Psoas muscle (tissue), 8 donors: ENCODE results near the gene PAK5. TPM values are rescaled to one million over a fixed set of nuclear protein-coding genes. Genes with fewer than 3 reads are reported as not detected.

ENCODE experiments used
- ATAC-seq, 4 donors: fragments of 200-7000 bp; cut with Tn5 transposase; one replicate each; pipeline ENCODE4 v1.9.1; 2020; ENCODE audit warnings: moderate library complexity in 3 of 4, mild to moderate bottlenecking in 2 of 4
- DNase-seq, 2 donors: peaks; one replicate each; pipeline ENCODE4 v3.0.0-alpha.2; 2020
- H3K27ac ChIP-seq: fragments of 200-600 bp; one replicate; pipeline ENCODE4 v1.8.0; 2022
- H3K27me3 ChIP-seq, 3 donors: fragments of 200-600 bp in 1 of 3; one replicate each; pipeline versions ENCODE4 v1.6.1 to v1.8.0; 2013 to 2022; ENCODE audit warnings: low read length in 2 of 3, mild to moderate bottlenecking in 2 of 3, moderate library complexity in 1 of 3; ENCODE audit not compliant: insufficient read depth in 3 of 3
- H3K36me3 ChIP-seq, 2 donors: fragments of 200-600 bp in 1 of 2; one replicate each; pipeline versions ENCODE4 v1.6.1 to v1.8.0; 2013 to 2022; ENCODE audit warnings: low read depth in 1 of 2, mild to moderate bottlenecking in 1 of 2, moderate library complexity in 1 of 2; ENCODE audit not compliant: insufficient read depth in 1 of 2
- H3K4me1 ChIP-seq: fragments of 200-600 bp; one replicate; pipeline ENCODE4 v1.8.0; 2022
- H3K4me3 ChIP-seq: fragments of 200-600 bp; one replicate; pipeline ENCODE4 v1.8.0; 2022; ENCODE audit warnings: mild to moderate bottlenecking
- H3K9me3 ChIP-seq: fragments of 200-600 bp; one replicate; pipeline ENCODE4 v1.8.0; 2022
- CTCF ChIP-seq: fragments of 200-600 bp; IDR thresholded peaks from one replicate; pipeline ENCODE4 v1.8.0; 2022; ENCODE audit warnings: antibody characterized with exemption
- WGBS, 3 donors: extraction: QIAGEN DNeasy Blood & Tissue Kit; methylation state at CpG; one replicate each; pipeline versions ENCODE4 v1.1.6 to v1.1.7; 2013; 5-methylcytosine and 5-hydroxymethylcytosine counted together
- intact Hi-C, 2 donors: fragments of 100-400 bp; cut with DNase I; formaldehyde crosslinking; loops; one replicate each; pipeline versions ENCODE4 v1.11.0 to v1.14.2; 2022
- polyA plus RNA-seq, 3 donors: library from polyadenylated mRNA; stranded (reverse); fragments of 200-250 nt; gene quantifications; one replicate each; pipeline ENCODE4 v1.2.3, GENCODE V29; 2013
- total RNA-seq, 4 donors: library from RNA; stranded (reverse); fragmentation: NEBNext Ultra II Directional in 2 of 4; extraction: Animal tissue kit (Norgen Biotek cat#: 25700) in 2 of 4; gene quantifications; one replicate each; pipeline versions ENCODE4 v1.2.1 to v1.2.4, GENCODE V29; 2021 to 2023
- donor health status: healthy with polysubstance abuse.
- donor health status: DM: no; HTN: no; CAD: no; lungs with moderate emphysema.
- donor health status: Bipolar disorder and iron deficiency.
- donor health status: healthy.
- donor health status: DM: yes; HTN: yes; CAD: no.
- donor health status: DM: no; HTN: no; CAD: no.
- donor health status: DM: no; HTN: no; CAD: no.
- donor health status: DM: yes; HTN: yes; CAD: no.

Gene PAK5
- total and polyA plus RNA-seq, 7 donors = 0.01 TPM; not detected in 6

- Histone ChIP-seq H3K4me1 (no peaks in the 10 kb centered on the region), H3K27ac (no peak overlapping the region), H3K4me3 (no peak overlapping the region), H3K27me3 (peaks cover 0 to 13% (median 6%) of the 10 kb centered on the region in 3 donors), H3K9me3 (no peaks in the 10 kb centered on the region), H3K36me3 (no peaks in the 10 kb centered on the region)
- no peak for ATAC-seq
- whole genome bisulfite sequencing, 3 donors = 68 to 75% (median 70%) methylated on average over 2 of the region's 2 CpGs
- intact Hi-C loops = no loop called here
- no peak for DNase-seq
- TF ChIP-seq CTCF = no peak
These were observed 337.4 kb downstream of the PAK5 start for GRCh38 chr20:9501473-9501872.

GRCh38 chr20:9500121-9500520 lies 338.8 kb downstream of the PAK5 start:
- Histone ChIP-seq H3K4me3 (no peak overlapping the region), H3K9me3 (no peaks in the 10 kb centered on the region), H3K36me3 (no peaks in the 10 kb centered on the region), H3K27ac (no peak overlapping the region), H3K27me3 (peaks cover 0 to 5% (median 2%) of the 10 kb centered on the region in 3 donors), H3K4me1 (no peaks in the 10 kb centered on the region)
- WGBS, 3 donors = 29 to 33% (median 30%) methylated on average over 2 of the region's 2 CpGs
- DNase-seq (no peak), ATAC-seq (no peak)
- intact Hi-C loops = no loop called here
- no peak for TF ChIP-seq CTCF

GRCh38 chr20:9499126-9499899 lies 339.6 kb downstream of the PAK5 start:
- no peak for ATAC-seq
- 86 to 90% (median 88%) methylated on average over 5 of the region's 5 CpGs for WGBS, 3 donors

DNA sequence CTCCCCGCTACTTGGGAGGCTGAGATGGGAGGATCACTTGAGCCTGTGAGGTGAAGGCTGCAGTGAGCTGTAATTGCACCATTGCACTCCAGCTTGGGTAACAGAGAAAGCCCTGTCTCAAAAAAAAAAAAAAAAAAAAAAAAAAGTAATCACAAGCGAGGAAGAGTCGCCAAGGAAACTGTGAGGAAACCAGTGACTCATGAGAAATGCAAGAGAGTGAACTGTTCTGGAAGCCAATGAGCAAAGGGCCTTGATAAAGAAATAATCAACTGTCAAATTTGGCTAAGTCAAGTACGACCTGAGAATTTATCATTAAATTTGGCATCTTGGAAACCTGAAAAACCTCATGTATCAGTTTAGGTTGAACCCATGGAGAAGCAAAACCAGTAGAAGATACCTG lies 340.6 kb downstream of the PAK5 start:
- 81 to 90% (median 84%) methylated on average over 4 of the region's 4 CpGs for WGBS, 3 donors

More at GRCh38 chr20:9499126-9499899, 339.6 kb downstream of the PAK5 start:
- H3K4me1 ChIP-seq = no peaks in the 10 kb centered on the region
- DNase-seq = no peak
- H3K27ac ChIP-seq = no peak overlapping the region
- H3K9me3 ChIP-seq = no peaks in the 10 kb centered on the region
- peaks cover 0 to 2% (median 0%) of the 10 kb centered on the region in 3 donors for H3K27me3 ChIP-seq
- H3K4me3 ChIP-seq = no peak overlapping the region
- H3K36me3 ChIP-seq = no peaks in the 10 kb centered on the region
- intact Hi-C loops = no loop called here
- no peak for TF ChIP-seq CTCF

More for the DNA sequence above, 340.6 kb downstream of the PAK5 start:
- TF ChIP-seq CTCF = no peak
- ATAC-seq (no peak), DNase-seq (no peak)
- no peak overlapping the region for H3K27ac ChIP-seq
- peaks cover 0 to 2% (median 0%) of the 10 kb centered on the region in 3 donors for H3K27me3 ChIP-seq
- no peaks in the 10 kb centered on the region for H3K9me3 ChIP-seq
- intact Hi-C loops = no loop called here
- H3K36me3 ChIP-seq = no peaks in the 10 kb centered on the region
- no peaks in the 10 kb centered on the region for H3K4me1 ChIP-seq
- no peak overlapping the region for H3K4me3 ChIP-seq
